ENCODE measurements around the gene TRAM2.

GRCh38 chr6:52518279-52518945 lies 58.4 kb downstream of the TRAM2 start:
- TF ChIP-seq, protein P1, sequence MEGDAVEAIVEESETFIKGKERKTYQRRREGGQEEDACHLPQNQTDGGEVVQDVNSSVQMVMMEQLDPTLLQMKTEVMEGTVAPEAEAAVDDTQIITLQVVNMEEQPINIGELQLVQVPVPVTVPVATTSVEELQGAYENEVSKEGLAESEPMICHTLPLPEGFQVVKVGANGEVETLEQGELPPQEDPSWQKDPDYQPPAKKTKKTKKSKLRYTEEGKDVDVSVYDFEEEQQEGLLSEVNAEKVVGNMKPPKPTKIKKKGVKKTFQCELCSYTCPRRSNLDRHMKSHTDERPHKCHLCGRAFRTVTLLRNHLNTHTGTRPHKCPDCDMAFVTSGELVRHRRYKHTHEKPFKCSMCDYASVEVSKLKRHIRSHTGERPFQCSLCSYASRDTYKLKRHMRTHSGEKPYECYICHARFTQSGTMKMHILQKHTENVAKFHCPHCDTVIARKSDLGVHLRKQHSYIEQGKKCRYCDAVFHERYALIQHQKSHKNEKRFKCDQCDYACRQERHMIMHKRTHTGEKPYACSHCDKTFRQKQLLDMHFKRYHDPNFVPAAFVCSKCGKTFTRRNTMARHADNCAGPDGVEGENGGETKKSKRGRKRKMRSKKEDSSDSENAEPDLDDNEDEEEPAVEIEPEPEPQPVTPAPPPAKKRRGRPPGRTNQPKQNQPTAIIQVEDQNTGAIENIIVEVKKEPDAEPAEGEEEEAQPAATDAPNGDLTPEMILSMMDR (IDR thresholded peaks at IDR 0.05), result no peak
- TF ChIP-seq POLR2A (IDR thresholded peaks at IDR 0.05), result no peak
